Thoracic aorta (tissue), 2 donors: ENCODE results near the gene CACNA1I. TPM values are rescaled to one million over a fixed set of nuclear protein-coding genes. Genes with fewer than 3 reads are reported as not detected.
A peak's percentile ranks its signal among the peaks of the same experiment; 100 is the strongest.

Experiments
- ATAC-seq: fragments of 150-250 bp; one replicate; pipeline ENCODE4 v1.8.0; 2017; ENCODE audit warnings: low read depth; ENCODE audit not compliant: insufficient number of reproducible peaks, low FRiP score
- DNase-seq: peaks from one replicate; pipeline ENCODE4 v3.0.0-alpha.2; 2020; ENCODE audit warnings: low spot score
- H3K27ac ChIP-seq, 2 donors: fragments of 200-600 bp; sonication (generic); 1 replicate in 1 of 2; 2 replicates in 1 of 2; pipeline ENCODE4 v1.5.1; 2016; ENCODE audit warnings: mild to moderate bottlenecking in 2 of 2, moderate library complexity in 2 of 2
- H3K27me3 ChIP-seq: fragments of 200-600 bp; sonication (generic); replicated peaks from 2 replicates; pipeline ENCODE4 v1.6.0; 2016; ENCODE audit warnings: mild to moderate bottlenecking; ENCODE audit not compliant: insufficient read depth
- H3K36me3 ChIP-seq: fragments of 200-600 bp; sonication (generic); one replicate; pipeline ENCODE4 v1.5.1; 2016
- H3K4me1 ChIP-seq, 2 donors: fragments of 200-600 bp; sonication (generic); 1 replicate in 1 of 2; 2 replicates in 1 of 2; pipeline versions ENCODE4 v1.5.1 to v1.6.0; 2016; ENCODE audit warnings: low read depth in 2 of 2, mild to moderate bottlenecking in 1 of 2; ENCODE audit not compliant: control insufficient read depth in 1 of 2
- H3K4me3 ChIP-seq: fragments of 200-600 bp; sonication (generic); 2 replicates; pipeline ENCODE4 v1.5.1; 2016; ENCODE audit warnings: mild to moderate bottlenecking
- H3K9me3 ChIP-seq: fragments of 200-600 bp; sonication (generic); 2 replicates; pipeline ENCODE4 v1.5.1; 2016
- CTCF ChIP-seq: fragments of 200-600 bp; sonication (generic); IDR thresholded peaks from one replicate; pipeline ENCODE4 v1.5.1; 2019; ENCODE audit warnings: antibody characterized with exemption
- total RNA-seq, 2 donors: library from RNA; depleted of rRNA; stranded (reverse); fragments of >200 nt; gene quantifications; one replicate each; pipeline versions ENCODE4 v1.1.0 to v1.2.3, GENCODE V29; 2016

The CACNA1I gene
- total RNA-seq, 2 donors from 2014 or later = 0.14 to 0.21 TPM

DNA sequence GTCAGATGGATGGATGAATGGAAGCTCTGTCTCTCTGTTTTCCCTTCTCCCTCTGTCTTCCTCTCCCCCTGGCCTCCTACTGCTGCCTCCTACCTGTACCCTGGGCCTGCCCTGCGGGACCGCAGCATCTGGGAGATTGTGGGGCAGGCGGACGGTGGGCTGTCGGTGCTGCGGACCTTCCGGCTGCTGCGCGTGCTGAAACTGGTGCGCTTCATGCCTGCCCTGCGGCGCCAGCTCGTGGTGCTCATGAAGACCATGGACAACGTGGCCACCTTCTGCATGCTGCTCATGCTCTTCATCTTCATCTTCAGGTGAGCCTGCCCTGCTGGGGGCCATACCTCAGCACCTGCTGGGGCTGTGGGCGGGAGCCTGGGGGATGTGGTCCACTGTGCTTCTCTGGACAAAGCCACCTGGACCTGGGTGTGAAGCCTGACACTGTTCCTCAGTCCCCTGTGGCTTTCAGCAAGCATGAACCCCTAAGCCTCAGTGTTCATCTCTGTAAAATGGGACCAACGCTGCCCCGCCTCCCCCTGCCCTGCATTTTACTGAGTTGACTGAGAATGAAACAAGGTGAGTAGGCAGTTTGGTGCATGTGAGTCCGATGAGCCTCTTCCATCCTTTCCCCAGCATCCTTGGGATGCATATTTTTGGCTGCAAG, 88.4 kb downstream of the CACNA1I start:
- TF ChIP-seq CTCF = no peak
- H3K27me3 ChIP-seq = no peaks in the 10 kb centered on the region
- no peaks in the 10 kb centered on the region for H3K36me3 ChIP-seq
- H3K9me3 ChIP-seq = no peaks in the 10 kb centered on the region
- no peak overlapping the region for H3K27ac ChIP-seq
- ATAC-seq (no peak), DNase-seq (no peak)
- H3K4me3 ChIP-seq = no peak overlapping the region
- peaks cover 0 to 9% of the 10 kb centered on the region in 2 donors for H3K4me1 ChIP-seq

DNA sequence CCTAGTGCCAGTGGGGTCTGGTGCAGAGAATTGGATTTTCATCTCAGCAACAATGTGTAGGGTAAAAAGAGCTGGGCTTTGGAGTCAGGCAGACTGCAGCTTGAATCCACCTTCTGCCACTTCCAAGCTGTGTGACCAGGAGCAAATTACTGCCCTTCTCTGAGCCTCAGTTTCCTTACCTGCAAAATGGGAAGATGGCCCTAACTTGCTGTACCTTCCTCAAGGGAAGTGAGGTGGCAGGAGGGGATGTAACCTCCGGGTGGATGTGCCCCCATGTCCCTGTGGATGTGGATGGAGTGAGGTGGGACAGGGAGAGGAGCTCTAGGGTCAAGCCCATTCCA, 90.9 kb downstream of the CACNA1I start:
- ATAC-seq (no peak), DNase-seq (no peak)
- no peaks in the 10 kb centered on the region for H3K9me3 ChIP-seq
- H3K27ac ChIP-seq = no peak overlapping the region
- peaks cover 0 to 13% of the 10 kb centered on the region in 2 donors for H3K4me1 ChIP-seq
- no peaks in the 10 kb centered on the region for H3K36me3 ChIP-seq
- no peak for TF ChIP-seq CTCF
- H3K27me3 ChIP-seq = no peaks in the 10 kb centered on the region
- H3K4me3 ChIP-seq = no peak overlapping the region

DNA sequence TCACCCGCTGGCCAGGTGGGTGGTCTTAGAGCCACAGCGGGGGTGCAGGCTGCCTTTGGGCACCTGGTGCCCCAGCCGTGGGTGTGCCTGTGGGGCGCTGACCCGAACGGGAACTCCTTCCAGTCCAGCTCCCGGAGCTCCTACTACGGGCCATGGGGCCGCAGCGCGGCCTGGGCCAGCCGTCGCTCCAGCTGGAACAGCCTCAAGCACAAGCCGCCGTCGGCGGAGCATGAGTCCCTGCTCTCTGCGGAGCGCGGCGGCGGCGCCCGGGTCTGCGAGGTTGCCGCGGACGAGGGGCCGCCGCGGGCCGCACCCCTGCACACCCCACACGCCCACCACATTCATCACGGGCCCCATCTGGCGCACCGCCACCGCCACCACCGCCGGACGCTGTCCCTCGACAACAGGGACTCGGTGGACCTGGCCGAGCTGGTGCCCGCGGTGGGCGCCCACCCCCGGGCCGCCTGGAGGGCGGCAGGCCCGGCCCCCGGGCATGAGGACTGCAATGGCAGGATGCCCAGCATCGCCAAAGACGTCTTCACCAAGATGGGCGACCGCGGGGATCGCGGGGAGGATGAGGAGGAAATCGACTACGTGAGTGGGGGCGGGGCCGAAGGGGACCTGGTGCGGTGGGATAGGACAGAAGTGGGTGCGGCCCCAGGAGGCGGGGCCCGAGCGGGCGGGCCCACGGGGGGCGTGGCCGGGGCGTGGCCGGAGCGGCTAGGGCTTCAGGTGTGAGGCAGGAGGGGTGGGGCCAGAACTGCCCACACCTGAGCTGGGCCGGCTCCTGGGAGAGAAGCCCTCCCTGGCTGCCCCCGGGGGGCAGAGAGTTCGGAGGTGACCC, 91.5 kb downstream of the CACNA1I start:
- Histone ChIP-seq H3K36me3 (no peaks in the 10 kb centered on the region), H3K4me3 (peak overlapping the region; percentile 43), H3K9me3 (no peaks in the 10 kb centered on the region), H3K27ac (no peak overlapping the region), H3K4me1 (peaks cover 0 to 13% of the 10 kb centered on the region in 2 donors), H3K27me3 (no peaks in the 10 kb centered on the region)
- TF ChIP-seq CTCF = no peak
- DNase-seq (no peak), ATAC-seq (no peak)

GRCh38 chr22:39662686-39663052, 92.1 kb downstream of the CACNA1I start:
- Histone ChIP-seq H3K27ac (no peak overlapping the region), H3K27me3 (no peaks in the 10 kb centered on the region), H3K4me3 (no peak overlapping the region), H3K36me3 (no peaks in the 10 kb centered on the region), H3K9me3 (no peaks in the 10 kb centered on the region), H3K4me1 (peaks cover 0 to 13% of the 10 kb centered on the region in 2 donors)
- ATAC-seq (no peak), DNase-seq (no peak)
- TF ChIP-seq CTCF = no peak

DNA sequence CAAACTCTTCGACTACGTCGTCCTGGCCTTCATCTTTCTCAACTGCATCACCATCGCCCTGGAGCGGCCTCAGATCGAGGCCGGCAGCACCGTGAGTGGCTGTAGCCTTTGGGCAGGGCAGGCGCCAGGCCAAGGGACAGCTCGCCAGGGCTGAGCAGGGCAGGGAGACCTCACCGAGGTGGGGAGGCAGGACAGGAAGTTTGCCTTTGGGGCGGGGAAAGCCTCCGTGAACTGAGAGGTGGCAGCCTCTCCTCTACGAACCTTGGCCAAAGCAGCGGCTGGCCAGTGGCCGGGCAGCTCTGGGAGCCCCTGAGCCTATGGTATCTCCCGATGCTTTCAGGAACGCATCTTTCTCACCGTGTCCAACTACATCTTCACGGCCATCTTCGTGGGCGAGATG, 93.2 kb downstream of the CACNA1I start:
- DNase-seq (no peak), ATAC-seq (no peak)
- no peak overlapping the region for H3K27ac ChIP-seq
- H3K4me1 ChIP-seq = peaks cover 0 to 13% of the 10 kb centered on the region in 2 donors
- H3K36me3 ChIP-seq = no peaks in the 10 kb centered on the region
- H3K4me3 ChIP-seq = no peak overlapping the region
- no peak for TF ChIP-seq CTCF
- H3K9me3 ChIP-seq = no peaks in the 10 kb centered on the region
- H3K27me3 ChIP-seq = no peaks in the 10 kb centered on the region
